Gastroesophageal sphincter (tissue), 4 donors: ENCODE measurements around the gene PLPP2. TPM values are rescaled to one million over a fixed set of nuclear protein-coding genes. Genes with fewer than 3 reads are reported as not detected.

Experiments used
- ATAC-seq: fragments of 150-250 bp; one replicate; pipeline ENCODE4 v1.9.1; 2016; ENCODE audit warnings: mild to moderate bottlenecking, moderate library complexity
- H3K27ac ChIP-seq, 4 donors: fragments of 200-600 bp; sonication (generic) in 3 of 4; 1 replicate in 3 of 4; 2 replicates in 1 of 4; pipeline ENCODE4 v1.5.1; 2016 to 2019
- H3K27me3 ChIP-seq: fragments of 200-600 bp; sonication (generic); one replicate; pipeline ENCODE4 v1.5.1; 2019
- H3K36me3 ChIP-seq, 2 donors: fragments of 200-600 bp; sonication (generic); one replicate each; pipeline ENCODE4 v1.5.1; 2019; ENCODE audit warnings: control low read depth in 1 of 2
- H3K4me1 ChIP-seq, 3 donors: fragments of 200-600 bp; sonication (generic); 1 replicate in 2 of 3; 2 replicates in 1 of 3; pipeline ENCODE4 v1.5.1; 2016 to 2019; ENCODE audit warnings: control low read depth in 2 of 3
- H3K4me3 ChIP-seq, 2 donors: fragments of 200-600 bp; sonication (generic); one replicate each; pipeline ENCODE4 v1.5.1; 2019; ENCODE audit warnings: mild to moderate bottlenecking in 1 of 2, moderate library complexity in 1 of 2
- H3K9me3 ChIP-seq, 3 donors: fragments of 200-600 bp; sonication (generic); one replicate each; pipeline ENCODE4 v1.5.1; 2017 to 2019; ENCODE audit warnings: control low read depth in 2 of 3
- EP300 ChIP-seq: sonication (generic); formaldehyde crosslinking; IDR thresholded peaks from one replicate; pipeline ENCODE4 v1.6.1; 2017; ENCODE audit warnings: antibody characterized with exemption, mild to moderate bottlenecking
- POLR2A ChIP-seq, 2 donors: fragments of 450-650 bp; IDR thresholded peaks; one replicate each; pipeline ENCODE4 v1.6.1; 2017; ENCODE audit warnings: antibody characterized with exemption in 2 of 2, mild to moderate bottlenecking in 2 of 2, moderate library complexity in 1 of 2
- POLR2AphosphoS5 ChIP-seq: sonication (generic); formaldehyde crosslinking; IDR thresholded peaks from one replicate; pipeline ENCODE4 v1.6.1; 2017; ENCODE audit warnings: antibody characterized with exemption
- WGBS, 2 donors: methylation state at CpG; one replicate each; pipeline ENCODE4 v1.1.5; 2018; ENCODE audit warnings: low coverage in 1 of 2; 5-methylcytosine and 5-hydroxymethylcytosine counted together
- total RNA-seq, 4 donors: library from RNA; depleted of rRNA; stranded (reverse); fragments of >200 nt; gene quantifications; one replicate each; pipeline ENCODE4 v1.1.0, GENCODE V29; 2016
- TF ChIP-seq, protein P1 (sequence below), 4 experiments: fragments of 200-600 bp in 2 of 4; fragments of 450-650 bp in 2 of 4; sonication (generic) in 1 of 4; IDR thresholded peaks; one replicate each; pipeline ENCODE4 v1.5.1; 2017 to 2019; ENCODE audit warnings: antibody characterized with exemption in 4 of 4, mild to moderate bottlenecking in 2 of 4, moderate library complexity in 2 of 4

PLPP2 gene
- total RNA-seq, 4 donors from 2014 or later: 2.3 to 26.4 (median 3.7) TPM

- H3K4me1 ChIP-seq: peaks cover 0 to 60% (median 18%) of the 10 kb centered on the region in 3 donors
- no peak for ATAC-seq
Observed at GRCh38 chr19:294341-294945, 3.2 kb upstream of the PLPP2 start.

DNA sequence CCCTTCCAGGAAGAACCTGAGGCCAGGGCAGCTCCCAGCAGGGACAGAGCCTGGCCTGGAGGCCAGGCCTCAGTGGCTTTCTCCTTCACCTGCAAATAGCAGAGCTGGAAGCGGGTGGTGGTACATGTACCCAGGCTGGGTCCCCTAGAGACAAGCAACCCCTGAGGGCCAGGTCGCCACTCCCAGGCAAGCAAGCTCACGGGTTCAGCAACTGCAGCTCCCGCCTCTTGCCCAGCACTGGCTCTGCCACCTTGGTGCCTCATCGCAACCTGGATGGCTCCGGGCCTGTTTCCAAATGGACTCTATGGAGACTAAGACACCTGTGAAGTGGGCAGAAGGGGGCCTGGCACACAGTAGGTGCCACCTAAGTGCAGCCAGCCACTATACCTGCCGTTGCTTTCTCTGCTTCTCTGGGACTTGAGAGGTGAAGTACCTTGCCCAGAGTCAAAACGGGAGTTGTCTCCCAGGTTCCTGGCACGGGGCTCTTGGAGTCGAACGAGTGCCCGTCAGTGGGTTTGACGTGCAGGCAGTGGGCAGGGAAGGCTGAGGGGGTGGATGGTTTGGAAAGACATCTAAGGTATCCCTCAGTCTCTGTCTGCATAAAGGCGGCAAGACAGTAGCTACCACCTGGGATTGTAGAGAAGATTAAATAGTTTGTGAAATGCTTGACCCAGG is 2.4 kb upstream of the PLPP2 start:
- H3K27me3 ChIP-seq: peaks cover 56% of the 10 kb centered on the region
- 77 to 80% methylated on average over 1 to 6 of the region's 14 CpGs for WGBS, 2 donors

More at GRCh38 chr19:294341-294945, 3.2 kb upstream of the PLPP2 start:
- TF ChIP-seq EP300: no peak
- TF ChIP-seq POLR2AphosphoS5: no peak
- TF ChIP-seq POLR2A (IDR thresholded peaks at IDR 0.05): no peak
- TF ChIP-seq, protein P1, sequence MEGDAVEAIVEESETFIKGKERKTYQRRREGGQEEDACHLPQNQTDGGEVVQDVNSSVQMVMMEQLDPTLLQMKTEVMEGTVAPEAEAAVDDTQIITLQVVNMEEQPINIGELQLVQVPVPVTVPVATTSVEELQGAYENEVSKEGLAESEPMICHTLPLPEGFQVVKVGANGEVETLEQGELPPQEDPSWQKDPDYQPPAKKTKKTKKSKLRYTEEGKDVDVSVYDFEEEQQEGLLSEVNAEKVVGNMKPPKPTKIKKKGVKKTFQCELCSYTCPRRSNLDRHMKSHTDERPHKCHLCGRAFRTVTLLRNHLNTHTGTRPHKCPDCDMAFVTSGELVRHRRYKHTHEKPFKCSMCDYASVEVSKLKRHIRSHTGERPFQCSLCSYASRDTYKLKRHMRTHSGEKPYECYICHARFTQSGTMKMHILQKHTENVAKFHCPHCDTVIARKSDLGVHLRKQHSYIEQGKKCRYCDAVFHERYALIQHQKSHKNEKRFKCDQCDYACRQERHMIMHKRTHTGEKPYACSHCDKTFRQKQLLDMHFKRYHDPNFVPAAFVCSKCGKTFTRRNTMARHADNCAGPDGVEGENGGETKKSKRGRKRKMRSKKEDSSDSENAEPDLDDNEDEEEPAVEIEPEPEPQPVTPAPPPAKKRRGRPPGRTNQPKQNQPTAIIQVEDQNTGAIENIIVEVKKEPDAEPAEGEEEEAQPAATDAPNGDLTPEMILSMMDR (IDR thresholded peaks at IDR 0.05): no peak
- peak overlapping the region in 1 of 2 donors; percentile 40 for H3K4me3 ChIP-seq
- WGBS, 2 donors: 15 to 18% methylated on average over 3 to 6 of the region's 29 CpGs
- H3K9me3 ChIP-seq: no peaks in the 10 kb centered on the region
- H3K36me3 ChIP-seq: no peaks in the 10 kb centered on the region
- peak overlapping the region in 3 of 4 donors; percentile 62 to 74 (median 64) for H3K27ac ChIP-seq
- H3K27me3 ChIP-seq: peaks cover 56% of the 10 kb centered on the region

DNA sequence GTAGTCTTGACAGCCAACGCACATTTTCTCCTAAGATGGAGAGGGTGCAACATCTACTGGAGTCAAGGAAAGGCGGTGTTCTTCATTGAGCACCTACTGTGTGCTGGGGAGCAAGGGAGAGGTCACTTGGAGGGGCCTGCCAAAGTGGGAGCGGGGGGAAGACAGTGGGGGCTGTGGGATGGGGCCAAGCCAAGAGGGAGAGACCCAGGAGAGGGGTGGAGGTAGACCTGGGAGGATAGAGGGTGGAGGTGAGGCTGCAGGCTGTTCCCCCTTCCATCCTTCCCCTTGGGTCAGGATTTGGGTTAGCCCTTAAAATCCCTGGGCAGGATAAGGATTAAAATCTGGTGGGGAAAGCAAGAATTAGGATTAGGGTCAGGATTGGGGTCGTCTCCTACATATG is 1.7 kb upstream of the PLPP2 start:
- H3K4me1 ChIP-seq: peaks cover 0 to 60% (median 18%) of the 10 kb centered on the region in 3 donors
- no peak for ATAC-seq
- H3K4me3 ChIP-seq: no peak overlapping the region
- H3K36me3 ChIP-seq: no peaks in the 10 kb centered on the region
- no peak overlapping the region for H3K27ac ChIP-seq
- H3K27me3 ChIP-seq: peaks cover 56% of the 10 kb centered on the region
- WGBS, 2 donors: 50% methylated on average over 1 of the region's 4 CpGs; no CpG with 5 or more reads in 1 of the 2 donors
- H3K9me3 ChIP-seq: no peaks in the 10 kb centered on the region
- TF ChIP-seq POLR2A (IDR thresholded peaks at IDR 0.05) (no peak), EP300 (no peak), POLR2AphosphoS5 (no peak)
- TF ChIP-seq, protein P1 (IDR thresholded peaks at IDR 0.05): no peak

More for the DNA sequence above, 2.4 kb upstream of the PLPP2 start:
- no peak for ATAC-seq
- Histone ChIP-seq H3K4me1 (peaks cover 0 to 60% (median 18%) of the 10 kb centered on the region in 3 donors), H3K27ac (no peak overlapping the region), H3K36me3 (no peaks in the 10 kb centered on the region), H3K4me3 (no peak overlapping the region), H3K9me3 (no peaks in the 10 kb centered on the region)
- TF ChIP-seq, protein P1 (IDR thresholded peaks at IDR 0.05): no peak
- TF ChIP-seq POLR2AphosphoS5: no peak
- no peak for TF ChIP-seq EP300
- TF ChIP-seq POLR2A (IDR thresholded peaks at IDR 0.05): no peak

DNA sequence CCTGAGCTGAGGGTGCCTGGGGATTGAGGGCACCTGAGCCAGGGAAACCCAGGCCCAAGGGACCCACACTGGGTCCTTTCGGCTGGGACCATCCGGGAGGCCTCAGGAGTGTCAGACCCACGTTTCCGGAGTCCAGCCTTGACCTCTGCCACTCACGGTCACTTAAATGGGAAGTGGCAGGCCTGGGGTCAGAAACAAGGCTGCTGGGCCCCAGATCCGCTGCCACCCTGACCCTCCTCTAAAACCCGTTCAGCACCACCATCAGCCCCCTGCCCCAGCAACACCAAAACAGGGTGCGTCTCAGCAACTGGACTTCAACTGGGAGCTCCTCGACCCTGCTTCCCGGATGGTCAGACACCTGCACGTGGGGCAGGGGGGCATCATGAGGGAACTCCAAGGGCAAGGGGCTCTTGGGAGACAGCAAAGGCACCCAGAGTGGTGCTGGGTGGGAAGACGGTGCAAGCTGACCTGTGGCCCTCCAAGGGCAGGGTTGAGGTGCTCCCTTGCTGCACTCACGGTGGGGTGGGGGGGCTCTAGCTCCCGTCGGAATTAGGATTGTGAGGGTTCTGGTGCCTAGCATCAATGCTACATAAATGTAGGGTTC is 1.2 kb upstream of the PLPP2 start:
- Histone ChIP-seq H3K4me3 (no peak overlapping the region), H3K27ac (peak overlapping the region in 1 of 4 donors; percentile 53), H3K36me3 (no peaks in the 10 kb centered on the region), H3K9me3 (no peaks in the 10 kb centered on the region), H3K27me3 (peaks cover 56% of the 10 kb centered on the region), H3K4me1 (peaks cover 0 to 60% (median 18%) of the 10 kb centered on the region in 3 donors)
- TF ChIP-seq, protein P1 (IDR thresholded peaks at IDR 0.05): no peak
- TF ChIP-seq EP300 (no peak), POLR2A (IDR thresholded peaks at IDR 0.05) (no peak), POLR2AphosphoS5 (no peak)
- ATAC-seq: no peak
- 60% methylated on average over 1 of the region's 15 CpGs; no CpG with 5 or more reads in 1 of the 2 donors for WGBS, 2 donors
